Stimulated activated effector memory CD8-positive, alpha-beta T cell treated with anti-CD3 and anti-CD28 coated beads, Interleukin-12 subunit alpha, Interleukin-12 subunit beta, amount 100 ng/mL, for 72 hours (primary cell): ENCODE results near the gene DCN.

Experiments
- ATAC-seq: fragments of 150-1000 bp; cut with Tn5 transposase; 2 replicates; pipeline ENCODE4 v1.10.0; 2021
- DNase-seq, 2 donors: peaks; one replicate each; pipeline ENCODE4 v3.0.0; 2021 to 2022; ENCODE audit warnings: low spot score in 2 of 2
- H3K27ac Mint-ChIP-seq: one replicate; pipeline ENCODE4 v1.8.0; 2022; ENCODE audit warnings: mild to moderate bottlenecking, mixed read lengths
- H3K36me3 Mint-ChIP-seq: one replicate; pipeline ENCODE4 v1.8.0; 2022; ENCODE audit warnings: mild to moderate bottlenecking, mixed read lengths
- H3K4me1 Mint-ChIP-seq: one replicate; pipeline ENCODE4 v1.8.0; 2022; ENCODE audit warnings: mixed read lengths
- H3K4me3 Mint-ChIP-seq: one replicate; pipeline ENCODE4 v1.8.0; 2022; ENCODE audit warnings: mild to moderate bottlenecking, mixed read lengths
- H3K9me3 Mint-ChIP-seq: one replicate; pipeline ENCODE4 v1.8.0; 2022; ENCODE audit warnings: mixed read lengths

The DCN gene

DNA sequence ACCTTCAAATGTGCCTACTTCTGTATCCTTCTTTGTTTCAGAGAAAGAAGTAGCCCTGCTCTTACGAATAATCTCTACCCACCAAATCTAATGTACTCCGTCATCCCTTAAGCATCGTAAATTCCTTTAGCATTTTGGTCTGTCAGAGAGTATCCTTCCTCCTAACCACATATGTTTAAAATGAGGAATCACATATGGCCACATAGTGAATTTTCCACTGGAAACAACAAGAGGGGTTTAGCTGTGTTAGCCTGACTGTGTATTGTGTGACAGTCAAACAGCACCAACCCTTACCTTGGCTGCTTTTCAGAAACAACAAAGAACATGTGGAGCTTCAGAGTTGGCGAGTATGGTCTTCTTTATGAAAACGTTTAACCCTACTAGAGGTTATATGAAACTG is 76.8 kb downstream of the DCN start:
- Mint-ChIP-seq H3K4me3 (no peak overlapping the region), H3K27ac (no peak overlapping the region), H3K4me1 (no peaks in the 10 kb centered on the region), H3K9me3 (no peaks in the 10 kb centered on the region), H3K36me3 (no peaks in the 10 kb centered on the region)
- DNase-seq (no peak), ATAC-seq (no peak)

GRCh38 chr12:91104812-91105466 is 77.7 kb downstream of the DCN start:
- H3K27ac Mint-ChIP-seq = no peak overlapping the region
- no peaks in the 10 kb centered on the region for H3K4me1 Mint-ChIP-seq
- no peak for DNase-seq
- no peaks in the 10 kb centered on the region for H3K36me3 Mint-ChIP-seq
- no peaks in the 10 kb centered on the region for H3K9me3 Mint-ChIP-seq
- H3K4me3 Mint-ChIP-seq = no peak overlapping the region
- no peak for ATAC-seq

DNA sequence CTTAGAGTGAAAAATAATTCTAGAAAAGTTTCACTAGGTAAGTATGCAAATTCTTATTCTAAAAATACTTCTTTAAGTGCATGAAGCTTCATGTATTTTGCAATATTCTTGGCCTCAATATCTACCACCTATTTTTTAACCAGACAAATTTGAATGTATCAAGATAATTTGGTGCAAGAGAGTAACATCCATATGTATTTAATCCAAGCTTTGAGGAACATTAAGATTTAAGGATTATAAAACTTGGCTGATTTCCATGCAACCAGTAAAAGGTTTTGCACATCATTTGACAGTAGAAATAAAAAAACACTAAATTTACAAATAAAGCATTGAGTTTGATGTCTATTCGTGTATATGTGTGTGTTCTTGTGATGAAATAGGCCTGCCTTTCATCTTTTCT is 79.0 kb downstream of the DCN start:
- DNase-seq = no peak
- no peaks in the 10 kb centered on the region for H3K36me3 Mint-ChIP-seq
- no peak overlapping the region for H3K27ac Mint-ChIP-seq
- no peak for ATAC-seq
- H3K4me3 Mint-ChIP-seq = no peak overlapping the region
- H3K9me3 Mint-ChIP-seq = no peaks in the 10 kb centered on the region
- H3K4me1 Mint-ChIP-seq = no peaks in the 10 kb centered on the region

GRCh38 chr12:91103101-91103500 is 79.5 kb downstream of the DCN start:
- DNase-seq (no peak), ATAC-seq (no peak)
- Mint-ChIP-seq H3K4me1 (no peaks in the 10 kb centered on the region), H3K4me3 (no peak overlapping the region), H3K27ac (no peak overlapping the region), H3K36me3 (no peaks in the 10 kb centered on the region), H3K9me3 (no peaks in the 10 kb centered on the region)

DNA sequence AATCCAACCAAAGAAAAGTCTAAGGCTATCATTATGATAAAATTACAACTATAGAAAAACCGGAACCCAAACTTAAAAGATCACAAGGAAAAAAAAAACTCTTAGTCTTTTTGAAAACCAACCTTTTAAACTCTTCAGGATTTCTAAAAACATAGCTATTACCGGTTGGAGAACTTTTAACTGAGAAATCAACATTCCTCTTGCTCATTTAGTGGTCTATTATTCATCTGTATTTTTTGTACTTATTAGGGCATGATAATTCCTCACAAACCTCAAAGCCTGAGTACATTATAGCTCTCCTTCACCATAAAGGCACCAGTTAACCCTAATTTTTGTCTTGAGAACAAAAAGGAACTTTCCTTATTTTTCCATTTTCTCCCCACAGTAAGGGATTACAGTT is 81.7 kb downstream of the DCN start:
- Mint-ChIP-seq H3K4me1 (no peaks in the 10 kb centered on the region), H3K27ac (no peak overlapping the region), H3K4me3 (no peak overlapping the region), H3K36me3 (no peaks in the 10 kb centered on the region), H3K9me3 (no peaks in the 10 kb centered on the region)
- ATAC-seq (no peak), DNase-seq (no peak)

- DNase-seq (no peak), ATAC-seq (no peak)
- Mint-ChIP-seq H3K4me1 (no peaks in the 10 kb centered on the region), H3K4me3 (no peak overlapping the region), H3K36me3 (no peaks in the 10 kb centered on the region), H3K27ac (no peak overlapping the region), H3K9me3 (no peaks in the 10 kb centered on the region)
Measured at GRCh38 chr12:91099836-91100235, 82.8 kb downstream of the DCN start.

DNA sequence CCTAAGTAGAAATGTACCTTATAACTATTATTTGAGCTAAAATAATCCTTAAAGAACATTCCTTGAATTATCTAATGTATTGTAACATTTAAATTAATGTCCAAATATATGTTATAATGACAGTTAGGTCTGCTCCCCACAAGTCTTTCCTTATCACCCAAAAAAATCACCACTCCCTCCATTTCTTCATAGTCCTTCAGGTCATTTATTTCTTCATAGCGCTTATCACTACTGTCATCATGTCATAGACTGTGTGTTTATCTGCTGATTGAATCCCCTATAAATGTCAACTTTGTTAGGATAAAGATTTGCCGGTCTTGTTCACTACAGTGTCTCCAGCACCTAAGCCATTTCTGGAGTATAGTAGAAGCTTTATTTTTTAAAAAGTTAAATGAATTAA is 83.3 kb downstream of the DCN start:
- no peak overlapping the region for H3K4me3 Mint-ChIP-seq
- peaks cover 1% of the 10 kb centered on the region for H3K9me3 Mint-ChIP-seq
- H3K27ac Mint-ChIP-seq = no peak overlapping the region
- no peak for ATAC-seq
- no peaks in the 10 kb centered on the region for H3K36me3 Mint-ChIP-seq
- no peak for DNase-seq
- no peaks in the 10 kb centered on the region for H3K4me1 Mint-ChIP-seq

GRCh38 chr12:91098941-91099340 is 83.7 kb downstream of the DCN start:
- no peak for DNase-seq
- Mint-ChIP-seq H3K36me3 (no peaks in the 10 kb centered on the region), H3K27ac (no peak overlapping the region), H3K9me3 (peaks cover 3% of the 10 kb centered on the region), H3K4me3 (no peak overlapping the region), H3K4me1 (no peaks in the 10 kb centered on the region)
- no peak for ATAC-seq

DNA sequence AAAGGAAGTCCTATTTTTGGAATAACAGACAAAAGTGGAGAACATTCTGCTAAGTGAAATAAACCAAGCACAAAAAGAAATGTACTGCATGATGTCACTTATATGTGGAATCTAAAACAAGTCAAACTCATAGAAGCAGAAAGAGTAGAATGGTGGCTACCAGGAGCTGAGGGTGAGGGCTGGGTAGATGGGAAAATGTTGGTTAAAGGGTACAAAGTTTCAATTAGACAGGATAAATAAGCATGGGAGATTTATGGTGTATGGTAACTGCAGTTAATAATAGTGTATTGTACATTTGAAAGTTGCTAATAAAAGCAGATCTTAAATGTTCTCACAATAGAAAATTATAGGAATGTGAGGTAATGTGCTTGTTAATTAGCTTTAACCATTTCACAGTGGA is 84.2 kb downstream of the DCN start:
- Mint-ChIP-seq H3K4me1 (no peaks in the 10 kb centered on the region), H3K27ac (no peak overlapping the region), H3K4me3 (no peak overlapping the region), H3K36me3 (no peaks in the 10 kb centered on the region), H3K9me3 (peaks cover 3% of the 10 kb centered on the region)
- DNase-seq (no peak), ATAC-seq (no peak)

DNA sequence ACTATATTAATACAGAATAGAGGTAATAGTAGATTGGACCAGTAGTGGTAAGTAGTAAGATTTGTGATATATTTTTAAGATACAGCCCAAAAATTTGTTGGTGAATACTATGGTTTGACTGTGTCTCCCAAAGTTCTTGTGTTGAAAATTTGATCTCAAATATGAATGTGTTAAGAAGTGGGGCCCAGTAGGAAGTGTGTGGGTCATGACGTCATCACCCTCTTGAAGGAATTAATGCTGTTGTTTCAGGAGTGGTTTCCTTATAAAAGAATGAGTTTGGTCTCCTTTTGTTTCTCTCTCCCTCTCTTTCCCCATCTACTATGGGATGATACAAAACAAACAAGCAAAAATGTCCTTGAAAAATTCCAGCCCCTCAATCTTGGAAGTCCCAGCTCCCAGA is 87.7 kb downstream of the DCN start:
- Mint-ChIP-seq H3K4me3 (no peak overlapping the region), H3K27ac (no peak overlapping the region), H3K9me3 (peaks cover 10% of the 10 kb centered on the region), H3K4me1 (no peaks in the 10 kb centered on the region), H3K36me3 (no peaks in the 10 kb centered on the region)
- no peak for ATAC-seq
- no peak for DNase-seq

DNA sequence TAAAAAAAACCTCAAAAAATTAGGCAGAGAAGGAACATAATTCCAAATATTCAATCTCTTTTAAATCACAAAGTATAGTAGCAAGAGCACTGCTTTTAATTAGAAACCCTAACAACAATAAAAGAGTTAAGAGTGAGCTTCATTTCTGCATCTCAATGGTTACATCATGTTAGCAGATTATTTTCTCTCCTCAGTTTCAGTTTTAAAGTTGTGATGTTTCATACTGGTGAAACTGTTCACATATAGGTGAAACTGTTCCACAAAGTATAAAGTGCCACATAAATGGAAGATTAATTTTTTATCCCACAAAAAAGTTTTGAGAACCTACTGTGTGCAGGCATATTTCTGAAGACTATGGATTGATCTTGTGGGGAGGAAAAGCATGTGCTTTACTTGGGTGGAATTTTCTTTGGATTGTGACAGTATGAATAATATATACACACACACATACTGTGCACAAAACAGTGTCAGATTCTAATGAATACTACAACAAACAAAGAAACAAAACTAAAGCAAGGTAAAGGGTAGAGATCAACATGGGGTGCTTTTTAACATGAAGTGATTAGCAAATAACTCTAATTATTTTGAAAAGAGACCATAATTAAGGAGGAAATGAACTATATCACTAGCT is 88.5 kb downstream of the DCN start:
- H3K9me3 Mint-ChIP-seq = peaks cover 16% of the 10 kb centered on the region
- DNase-seq = no peak
- H3K4me1 Mint-ChIP-seq = no peaks in the 10 kb centered on the region
- H3K27ac Mint-ChIP-seq = no peak overlapping the region
- no peaks in the 10 kb centered on the region for H3K36me3 Mint-ChIP-seq
- no peak overlapping the region for H3K4me3 Mint-ChIP-seq
- ATAC-seq = no peak

- Mint-ChIP-seq H3K9me3 (peaks cover 24% of the 10 kb centered on the region), H3K36me3 (no peaks in the 10 kb centered on the region), H3K27ac (no peak overlapping the region), H3K4me1 (no peaks in the 10 kb centered on the region), H3K4me3 (no peak overlapping the region)
- no peak for DNase-seq
- ATAC-seq = no peak
Measured at GRCh38 chr12:91093341-91093740, 89.3 kb downstream of the DCN start.

DNA sequence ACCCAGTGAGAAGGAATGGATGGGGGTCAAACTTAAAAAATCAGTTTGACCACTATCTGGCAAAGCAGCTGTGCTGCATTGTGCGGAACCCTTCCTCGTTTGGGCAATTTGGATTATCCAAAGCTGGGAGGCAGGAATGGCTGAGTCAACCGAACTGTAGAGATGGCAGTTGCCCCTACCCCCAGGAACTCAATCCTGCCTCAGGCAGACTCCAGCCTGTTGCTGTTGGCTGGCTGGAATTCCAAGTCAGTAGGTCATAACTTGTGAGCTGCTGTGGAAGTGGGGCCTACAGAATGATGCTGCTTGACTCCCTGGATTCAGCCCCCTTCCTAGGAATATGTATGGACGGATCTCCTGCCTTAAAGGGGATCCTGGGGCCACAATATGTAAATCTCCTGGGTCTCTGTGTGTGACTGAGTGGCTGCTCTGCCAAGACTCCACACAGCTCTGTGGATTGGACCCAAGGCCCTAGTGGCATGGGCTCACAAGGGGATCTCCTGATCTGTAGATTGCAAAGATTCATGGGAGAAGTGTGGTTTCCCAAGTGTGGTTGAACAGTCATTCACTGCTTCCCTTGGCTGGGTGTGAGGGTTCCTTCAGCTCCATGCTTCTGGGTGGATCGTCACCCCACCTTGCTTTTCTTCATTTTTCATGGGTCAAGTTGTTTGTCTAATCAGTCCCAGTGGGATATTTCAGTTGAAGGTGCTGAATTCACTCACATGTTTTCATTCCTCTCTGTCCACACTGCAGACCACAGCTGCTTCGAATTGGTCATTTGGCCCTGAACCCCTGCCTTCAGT is 90.5 kb downstream of the DCN start:
- Mint-ChIP-seq H3K36me3 (no peaks in the 10 kb centered on the region), H3K27ac (no peak overlapping the region), H3K4me3 (no peak overlapping the region), H3K9me3 (peaks cover 24% of the 10 kb centered on the region), H3K4me1 (no peaks in the 10 kb centered on the region)
- no peak for DNase-seq
- no peak for ATAC-seq
